Astrocyte of the hippocampus (primary cell): Measurements from ENCODE around the gene NACC1.

Source experiments
- DNase-seq: peaks from one replicate; pipeline ENCODE4 v3.0.0; 2011; ENCODE audit warnings: low read depth, low spot score

NACC1 gene

GRCh38 chr19:13117772-13118423 lies at the start of gene NACC1:
TSS of gene NACC1 (plus strand) at chr19:13118264. CDS start at chr19:13135208, 16,944 bp downstream.
- DNase-seq = peak; percentile 97

DNA sequence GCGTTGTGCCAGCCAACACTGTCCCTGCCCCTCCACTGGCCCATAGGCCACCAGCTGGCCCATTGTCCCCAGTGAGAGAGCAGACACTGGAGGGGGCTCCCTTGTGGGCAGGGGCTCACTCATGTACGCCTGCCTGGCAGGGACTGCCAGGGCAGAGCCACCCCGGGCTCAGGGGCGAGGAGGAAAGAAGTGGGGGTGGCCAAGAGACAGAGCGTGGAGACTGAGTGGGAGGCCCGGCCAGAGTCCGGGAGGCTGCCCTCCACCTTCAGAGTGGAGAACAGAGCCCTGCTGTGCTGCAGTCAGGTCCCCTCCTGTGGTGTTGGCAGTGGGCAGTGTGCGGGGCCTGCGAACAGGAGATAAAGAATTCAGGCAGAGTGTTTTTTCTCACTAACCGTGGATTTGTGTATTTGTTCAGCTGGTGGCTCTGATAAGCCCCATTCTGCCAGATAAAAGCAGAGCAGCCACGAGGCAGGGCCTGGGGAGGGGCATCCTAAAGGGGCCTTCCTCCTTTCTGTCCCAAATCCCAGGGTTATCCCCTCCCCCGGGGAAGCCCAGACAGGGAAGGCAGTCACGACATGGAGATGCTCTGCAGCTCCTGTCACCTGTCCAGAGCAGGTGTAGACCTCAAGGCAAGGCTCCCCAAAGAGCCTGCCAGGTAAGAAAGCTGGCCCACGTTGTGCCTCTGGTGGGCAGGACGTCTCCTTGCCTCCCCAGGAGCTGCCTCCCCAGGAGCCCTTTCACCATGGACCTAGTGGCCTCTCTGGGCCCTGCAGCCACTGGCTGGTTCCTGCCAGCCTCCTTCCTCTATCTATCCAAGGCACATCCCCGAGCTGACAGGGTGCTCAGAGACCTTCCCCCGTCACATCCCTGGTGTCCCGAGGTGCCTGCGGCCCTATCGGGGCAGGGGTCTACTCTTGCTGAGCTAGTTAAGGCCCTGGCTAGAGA lies 48.4 kb upstream of the NACC1 start:
- no peak for DNase-seq

- DNase-seq = no peak
These were observed 47.5 kb upstream of the NACC1 start for GRCh38 chr19:13070425-13071140.

DNA sequence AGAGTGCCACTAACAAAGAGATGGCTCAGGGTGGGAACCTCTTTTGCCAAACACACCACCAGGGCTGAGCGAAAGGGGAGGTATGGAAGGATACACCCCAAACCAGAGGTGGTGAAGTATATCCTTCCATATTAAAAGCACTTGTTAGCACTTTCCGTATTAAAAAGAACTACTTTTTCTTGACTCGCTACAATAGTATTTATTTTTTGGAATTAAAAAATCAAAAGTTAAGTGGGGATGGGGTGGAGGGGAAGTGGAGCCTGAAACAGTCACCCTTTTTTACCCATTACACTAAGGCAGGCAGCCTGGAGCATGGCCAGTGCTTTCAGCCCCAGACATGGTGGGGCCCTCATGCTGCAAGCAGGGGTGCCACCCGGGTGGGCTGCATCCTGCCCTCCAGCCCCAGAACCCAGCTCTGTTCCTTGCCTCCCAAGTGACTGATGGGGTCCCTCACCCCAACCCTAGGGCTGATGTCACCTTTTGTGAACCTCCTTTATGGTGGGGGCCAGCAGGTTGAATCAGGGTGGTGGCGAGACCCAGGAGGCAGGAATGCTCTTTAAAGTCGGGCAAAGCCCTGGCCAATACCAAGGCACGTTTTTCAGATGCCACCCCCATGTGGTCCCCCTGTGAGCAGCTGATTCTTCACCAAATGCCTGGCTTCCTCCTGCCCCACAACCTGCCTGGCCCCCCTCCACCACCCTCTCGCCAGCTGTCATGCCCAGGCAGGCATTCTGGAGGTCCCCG lies 46.4 kb upstream of the NACC1 start:
- no peak for DNase-seq

DNA sequence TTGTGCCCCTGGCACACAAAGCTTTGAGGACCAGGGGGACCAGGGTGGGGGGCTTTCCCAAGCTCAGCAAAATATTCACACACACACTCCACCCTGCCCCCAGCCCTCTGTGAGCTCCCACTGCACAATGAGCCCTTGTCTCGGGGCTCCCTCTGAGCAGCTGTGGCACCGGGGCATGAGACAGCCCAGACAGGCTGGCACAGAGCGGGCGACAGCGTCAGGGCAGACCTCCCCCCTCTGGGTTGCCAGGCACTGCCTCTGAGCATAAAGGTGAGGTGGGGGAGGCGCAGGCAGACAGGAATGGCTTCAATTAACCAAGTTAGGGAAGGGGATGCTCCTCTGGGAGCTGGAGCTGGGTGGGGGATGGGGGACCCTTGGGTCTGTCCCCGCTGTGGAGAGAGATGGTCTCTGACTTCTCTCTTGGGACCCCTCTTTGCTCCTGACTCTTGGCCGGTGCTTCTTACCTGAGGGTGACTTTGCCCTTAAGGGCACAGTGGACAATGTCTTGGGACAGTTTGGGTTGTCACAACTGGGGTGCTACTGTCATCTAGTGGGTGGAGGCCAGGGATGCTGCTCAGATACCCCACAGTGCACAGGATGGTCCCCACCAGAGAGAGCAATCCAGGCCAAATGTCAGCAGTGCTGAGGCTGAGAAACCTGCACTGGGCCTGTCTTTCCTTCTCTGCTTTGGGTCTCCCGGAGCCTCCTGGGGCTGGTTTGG lies 45.7 kb upstream of the NACC1 start:
- no peak for DNase-seq

DNA sequence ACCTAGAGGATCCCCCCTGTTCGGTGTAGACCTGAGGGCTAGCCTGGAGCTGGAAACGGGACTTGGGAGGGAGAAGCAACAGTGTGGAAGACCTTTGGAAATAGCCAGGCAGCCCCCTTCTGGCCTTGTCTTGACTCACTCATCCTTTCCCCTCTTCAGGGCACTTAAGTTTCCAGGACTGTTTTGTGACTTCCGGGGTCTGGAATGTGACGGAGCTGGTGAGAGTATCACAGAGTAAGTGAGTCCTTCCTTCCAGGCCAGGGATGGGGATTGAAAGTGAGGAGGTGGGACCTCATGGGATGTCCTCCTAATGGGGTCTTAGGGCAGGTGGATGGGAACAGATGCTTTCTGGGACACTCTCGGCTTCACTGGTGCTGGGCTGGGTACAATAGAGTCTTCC lies 44.8 kb upstream of the NACC1 start:
- DNase-seq = no peak

- no peak for DNase-seq
These were observed 43.7 kb upstream of the NACC1 start for GRCh38 chr19:13074378-13074777.

DNA sequence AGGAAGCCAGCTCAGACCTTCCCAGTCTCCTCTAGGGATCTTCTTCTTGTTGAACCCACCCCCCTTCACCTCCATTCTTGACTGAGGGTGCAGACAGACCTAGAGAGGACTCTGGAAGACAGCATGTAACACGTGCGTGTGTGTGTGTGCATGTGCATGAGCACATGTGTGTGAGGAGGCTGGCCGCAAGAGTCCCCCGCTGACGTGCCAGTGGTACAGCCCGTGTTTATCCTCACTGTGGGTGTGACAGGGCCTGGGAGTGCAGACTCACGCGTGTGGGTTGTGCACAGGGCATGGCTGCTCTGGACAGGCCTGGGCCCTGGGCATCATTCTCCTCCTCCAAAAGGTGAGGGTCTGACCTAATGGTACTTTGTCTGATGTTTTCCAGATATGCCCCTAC lies 41.7 kb upstream of the NACC1 start:
- no peak for DNase-seq

DNA sequence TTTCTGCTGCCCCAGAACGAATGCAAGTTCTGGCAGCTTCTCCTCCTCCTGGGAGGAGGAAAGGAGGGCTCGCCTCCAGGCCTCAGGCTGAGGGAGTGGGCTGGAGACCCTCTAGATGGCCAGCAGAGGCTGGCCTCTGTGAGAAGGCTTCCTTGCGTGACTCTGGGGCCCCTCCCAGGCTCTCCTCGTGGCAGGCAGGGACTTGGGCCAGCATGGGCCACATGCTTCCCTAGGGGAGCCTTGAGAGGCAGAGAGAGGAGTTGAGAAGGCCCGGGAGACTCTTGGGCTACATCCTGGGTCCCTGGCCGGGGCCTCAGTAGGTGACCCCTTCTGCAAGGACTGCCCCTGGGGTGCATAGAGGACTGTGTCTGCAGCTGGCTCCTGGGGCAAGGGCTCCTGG lies 41.3 kb upstream of the NACC1 start:
- no peak for DNase-seq

DNA sequence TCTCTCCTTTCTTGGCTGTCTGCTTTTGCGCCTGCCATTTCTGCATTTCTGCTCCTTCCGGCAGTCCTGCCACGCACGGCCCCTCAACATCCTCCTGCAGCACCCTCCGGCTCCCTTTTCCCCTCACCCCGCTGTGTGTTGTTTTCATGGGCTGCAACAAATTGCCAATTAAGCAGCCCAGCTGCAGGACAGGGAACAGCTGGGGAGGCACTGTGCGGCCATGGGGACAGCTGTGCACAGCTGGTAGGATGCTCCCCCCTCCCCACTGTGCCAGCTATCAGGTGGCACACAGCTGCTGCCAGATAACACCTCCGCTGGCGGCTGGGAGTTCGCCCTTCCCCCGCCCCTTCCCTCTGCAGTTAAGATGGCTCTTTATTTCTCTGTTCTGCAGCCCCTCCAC lies 40.8 kb upstream of the NACC1 start:
- DNase-seq = no peak

GRCh38 chr19:13078381-13078780 lies 39.7 kb upstream of the NACC1 start:
- DNase-seq = no peak

- DNase-seq = peak; percentile 62
These were observed 39.0 kb upstream of the NACC1 start for GRCh38 chr19:13078897-13079541.

DNA sequence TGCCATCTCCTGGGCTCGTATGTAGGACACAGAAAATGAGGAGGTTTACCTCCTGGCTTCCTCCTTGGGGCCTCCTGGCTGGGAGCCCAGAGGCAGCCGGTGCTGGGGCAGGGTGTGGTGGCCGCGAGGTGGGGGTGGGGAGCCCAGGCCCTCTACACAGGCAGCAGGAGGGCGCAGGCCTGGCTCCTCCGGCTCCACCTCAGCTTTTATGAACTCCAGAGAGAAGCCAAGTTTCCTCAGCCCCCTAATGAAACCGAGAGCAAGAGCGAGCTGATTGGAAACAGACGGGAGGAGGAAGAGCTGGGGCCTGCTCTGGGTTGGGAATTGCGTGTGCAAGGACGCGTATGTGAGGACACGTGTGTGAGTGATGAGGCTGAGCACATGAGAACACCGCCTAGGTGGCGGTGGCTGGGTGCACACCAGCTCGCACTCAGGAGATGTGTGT lies 38.5 kb upstream of the NACC1 start:
- peak; percentile 81 for DNase-seq

GRCh38 chr19:13082192-13083007 lies 35.7 kb upstream of the NACC1 start:
- DNase-seq = peak; percentile 80

- no peak for DNase-seq
These were observed 35.1 kb upstream of the NACC1 start for GRCh38 chr19:13083008-13083404.

- DNase-seq = no peak
These were observed 34.4 kb upstream of the NACC1 start for GRCh38 chr19:13083627-13084026.

DNA sequence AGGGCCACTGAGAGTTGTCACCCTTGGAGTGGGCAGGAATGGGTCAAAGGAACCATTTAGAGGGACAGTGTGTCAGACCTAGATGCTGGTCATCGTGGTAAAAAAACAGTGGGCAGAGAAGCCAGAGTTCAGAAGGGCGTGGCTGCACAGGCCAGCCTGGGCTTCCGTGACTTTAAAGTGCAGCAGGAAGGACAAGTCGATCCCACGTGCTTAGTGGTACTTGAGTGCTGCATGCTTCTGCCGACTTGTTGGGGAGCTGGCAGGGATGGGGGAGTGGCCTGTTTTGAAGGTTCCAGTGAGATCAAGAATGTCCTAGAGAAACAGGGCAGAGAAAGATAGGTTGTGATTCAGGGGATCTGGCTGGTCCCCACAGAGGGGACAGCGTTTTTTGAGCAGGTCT lies 32.4 kb upstream of the NACC1 start:
- DNase-seq = no peak

GRCh38 chr19:13086341-13086740 lies 31.7 kb upstream of the NACC1 start:
- DNase-seq = no peak

DNA sequence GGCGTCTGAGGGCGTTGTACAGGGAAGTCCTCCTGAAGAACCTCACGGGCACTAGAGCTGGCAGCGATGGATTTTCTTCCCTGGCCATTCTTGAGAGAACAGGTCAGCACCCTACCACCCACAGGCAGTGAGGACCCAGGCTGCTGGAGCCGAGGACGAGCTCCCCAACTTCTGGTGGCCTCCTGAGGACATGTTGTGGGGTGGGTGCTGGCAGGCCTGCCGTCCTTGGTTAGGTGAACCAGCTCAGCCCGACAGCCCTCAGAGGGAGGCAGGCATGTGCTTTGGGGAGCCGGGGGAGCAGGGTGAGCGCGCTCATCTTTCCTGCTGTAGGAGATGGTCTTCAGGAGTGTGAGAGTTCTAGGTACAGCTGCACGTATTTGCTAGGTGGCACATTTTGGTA lies 30.8 kb upstream of the NACC1 start:
- no peak for DNase-seq
